Ovary (tissue), 3 donors: ENCODE data around the gene ADGRA3.

Experiments
- EP300 ChIP-seq: sonication (generic); formaldehyde crosslinking; IDR thresholded peaks from one replicate; pipeline ENCODE4 v1.6.1; 2017; ENCODE audit warnings: antibody characterized with exemption
- POLR2A ChIP-seq: fragments of 450-650 bp; IDR thresholded peaks from one replicate; pipeline ENCODE4 v1.6.1; 2017; ENCODE audit warnings: antibody characterized with exemption, mild to moderate bottlenecking, moderate library complexity
- TF ChIP-seq, protein P1 (sequence below), 3 donors: fragments of 450-650 bp in 2 of 3; fragments of 200-600 bp in 1 of 3; IDR thresholded peaks; one replicate each; pipeline versions ENCODE4 v1.5.1 to v1.8.0; 2016 to 2022; ENCODE audit warnings: antibody characterized with exemption in 3 of 3, mild to moderate bottlenecking in 1 of 3
- donor health status: DM: no; HTN: no; CAD: no.

GRCh38 chr4:22427675-22428074 lies 88.2 kb downstream of the ADGRA3 start:
- TF ChIP-seq, protein P1, sequence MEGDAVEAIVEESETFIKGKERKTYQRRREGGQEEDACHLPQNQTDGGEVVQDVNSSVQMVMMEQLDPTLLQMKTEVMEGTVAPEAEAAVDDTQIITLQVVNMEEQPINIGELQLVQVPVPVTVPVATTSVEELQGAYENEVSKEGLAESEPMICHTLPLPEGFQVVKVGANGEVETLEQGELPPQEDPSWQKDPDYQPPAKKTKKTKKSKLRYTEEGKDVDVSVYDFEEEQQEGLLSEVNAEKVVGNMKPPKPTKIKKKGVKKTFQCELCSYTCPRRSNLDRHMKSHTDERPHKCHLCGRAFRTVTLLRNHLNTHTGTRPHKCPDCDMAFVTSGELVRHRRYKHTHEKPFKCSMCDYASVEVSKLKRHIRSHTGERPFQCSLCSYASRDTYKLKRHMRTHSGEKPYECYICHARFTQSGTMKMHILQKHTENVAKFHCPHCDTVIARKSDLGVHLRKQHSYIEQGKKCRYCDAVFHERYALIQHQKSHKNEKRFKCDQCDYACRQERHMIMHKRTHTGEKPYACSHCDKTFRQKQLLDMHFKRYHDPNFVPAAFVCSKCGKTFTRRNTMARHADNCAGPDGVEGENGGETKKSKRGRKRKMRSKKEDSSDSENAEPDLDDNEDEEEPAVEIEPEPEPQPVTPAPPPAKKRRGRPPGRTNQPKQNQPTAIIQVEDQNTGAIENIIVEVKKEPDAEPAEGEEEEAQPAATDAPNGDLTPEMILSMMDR (IDR thresholded peaks at IDR 0.05) = no peak
- TF ChIP-seq POLR2A (no peak), EP300 (no peak)
